Left colon (tissue), 2 donors: ENCODE results near the gene KRI1. TPM values are rescaled to one million over a fixed set of nuclear protein-coding genes. Genes with fewer than 3 reads are reported as not detected.

Source experiments
- ATAC-seq: fragments of 200-7000 bp; cut with Tn5 transposase; one replicate; pipeline ENCODE4 v1.9.1; 2020; ENCODE audit warnings: mild to moderate bottlenecking, moderate library complexity
- DNase-seq, 2 donors: peaks; one replicate each; pipeline ENCODE4 v3.0.0-alpha.2; 2020
- intact Hi-C, 2 donors: fragments of 100-400 bp; cut with DNase I in 1 of 2; cut with micrococcal nuclease in 1 of 2; formaldehyde crosslinking; loops; one replicate each; pipeline versions ENCODE4 v1.11.2 to v1.14.0; 2022; cut with DNase I, micrococcal nuclease
- microRNA-seq, 2 donors: library from miRNA; unstranded; fragments of <30 nt; microRNA quantifications; one replicate each; pipeline versions ENCODE4 v1.1.0 to v1.2.0, GENCODE V29; 2020
- total RNA-seq, 2 donors: library from RNA; stranded (reverse); fragmentation: NEBNext Ultra II Directional; extraction: Animal tissue kit (Norgen Biotek cat#: 25700); gene quantifications; one replicate each; pipeline ENCODE4 v1.2.1, GENCODE V29; 2021
- donor health status: DM: no; HTN: no; CAD: no.
- donor health status: DM: yes; HTN: yes; CAD: no.

KRI1 gene
- total RNA-seq, 2 donors from 2014 or later = 12.9 to 14.9 TPM

- intact Hi-C loops = no loop called here
- DNase-seq (no peak), ATAC-seq (no peak)
Measured at GRCh38 chr19:10508036-10508435, 57.8 kb downstream of the KRI1 start.

GRCh38 chr19:10505583-10506229, 60.1 kb downstream of the KRI1 start:
- no peak for ATAC-seq
- intact Hi-C loops = no loop called here
- peak; percentile 67 to 86 for DNase-seq

Small RNA genes lying within 50 kb of the gene (microRNA-seq; reads per million reads assigned to microRNA genes)
- 0 to 0.53 reads per million in 2 donors for gene MIR1238

Other genes with a start within 250 kb of the KRI1 start
- 10 to 100 TPM; 11.2 to 11.8 TPM for gene FDX2, start 250.0 kb downstream of the KRI1 start, total RNA-seq
- 10 to 100 TPM; 51.0 to 63.7 TPM for gene RAVER1, start 232.5 kb downstream of the KRI1 start, total RNA-seq
- 10 to 100 TPM; 29.8 to 30.6 TPM for gene ICAM3, start 226.4 kb downstream of the KRI1 start, total RNA-seq
- 100 to 1,000 TPM in 1 of 2 donors, 10 to 100 TPM in 1; 91.1 to 104 TPM for gene TYK2, start 185.4 kb downstream of the KRI1 start, total RNA-seq
- gene CDC37, start 162.5 kb downstream of the KRI1 start, total RNA-seq = 100 to 1,000 TPM; 129 to 161 TPM
- 10 to 100 TPM; 13.8 to 14.3 TPM for gene PDE4A, start 145.5 kb downstream of the KRI1 start, total RNA-seq
- 10 to 100 TPM; 52.3 to 54.5 TPM for gene KEAP1, start 62.7 kb downstream of the KRI1 start, total RNA-seq
- gene S1PR5, start 48.6 kb downstream of the KRI1 start, total RNA-seq = under 1 TPM; 0.15 to 0.20 TPM
- gene ATG4D, start 22.1 kb downstream of the KRI1 start, total RNA-seq = 10 to 100 TPM; 87.0 to 93.9 TPM
- 10 to 100 TPM in 1 of 2 donors, 1 to 10 TPM in 1; 9.3 to 12.5 TPM for gene CDKN2D, start 3.0 kb upstream of the KRI1 start, total RNA-seq
- 100 to 1,000 TPM; 116 to 158 TPM for gene AP1M2, start 21.3 kb upstream of the KRI1 start, total RNA-seq
- 100 to 1,000 TPM; 124 to 153 TPM for gene SLC44A2, start 59.5 kb upstream of the KRI1 start, total RNA-seq
- gene ILF3, start 88.3 kb upstream of the KRI1 start, total RNA-seq = 100 to 1,000 TPM; 129 to 181 TPM
- 10 to 100 TPM; 76.9 to 78.6 TPM for gene QTRT1, start 135.4 kb upstream of the KRI1 start, total RNA-seq
- gene DNM2, start 152.1 kb upstream of the KRI1 start, total RNA-seq = 100 to 1,000 TPM; 446 to 618 TPM